SK-N-SH (cell line): ENCODE data around the gene ZNF512B. TPM values are rescaled to one million over a fixed set of nuclear protein-coding genes. Genes with fewer than 3 reads are reported as not detected.
A peak's percentile ranks its signal among the peaks of the same experiment; 100 is the strongest.

Experiments used
- CTCF ChIA-PET: fragments of 300-600, 350-600 bp; formaldehyde crosslinking; extraction: SDS; loops from one replicate; lab custom pipeline; 2021; lab: Yijun Ruan, JAX
- POLR2A ChIA-PET: fragments of 350-600 bp; sonication (Branson Sonifier 250); formaldehyde crosslinking; extraction: SDS; loops from one replicate; lab custom pipeline; 2020; ENCODE audit warnings: antibody characterized with exemption, inconsistent platforms; lab: Yijun Ruan, JAX
- DNase-seq: peaks from one replicate; pipeline ENCODE4 v3.0.0; 2012
- H2AFZ ChIP-seq: fragments of 200-600 bp; sonication (generic); 2 replicates; pipeline ENCODE4 v1.8.1; 2016; ENCODE audit warnings: antibody characterized with exemption, mild to moderate bottlenecking, low read depth
- H3F3A ChIP-seq: fragments of 200-600 bp; sonication (generic); replicated peaks from 2 replicates; pipeline ENCODE3; 2016; ENCODE audit warnings: antibody characterized with exemption, mild to moderate bottlenecking; ENCODE audit not compliant: insufficient read depth
- H3K27ac ChIP-seq, 2 experiments: fragments of 200-500 bp in 1 of 2; fragments of 200-600 bp in 1 of 2; sonication (Bioruptor generic) in 1 of 2; sonication (generic), shearing (Covaris generic) in 1 of 2; 2 replicates each; pipeline versions ENCODE4 v1.5.1 to v1.6.1; 2014 to 2016; ENCODE audit warnings: low read depth in 2 of 2, inconsistent platforms in 1 of 2, low read length in 1 of 2, mild to moderate bottlenecking in 1 of 2, mixed read lengths in 1 of 2
- H3K27me3 ChIP-seq: fragments of 200-600 bp; sonication (generic), shearing (Covaris generic); 2 replicates; pipeline ENCODE4 v1.6.1; 2016; ENCODE audit warnings: mixed run types; ENCODE audit not compliant: insufficient read depth
- H3K36me3 ChIP-seq, 2 experiments: fragments of 200-500 bp in 1 of 2; fragments of 200-600 bp in 1 of 2; sonication (Bioruptor generic) in 1 of 2; sonication (generic) in 1 of 2; replicated peaks in 1 of 2; 2 replicates each; pipeline versions ENCODE3 to v1.5.1; 2014 to 2016; ENCODE audit warnings: low read length in 1 of 2, mild to moderate bottlenecking in 1 of 2; ENCODE audit not compliant: insufficient read depth in 2 of 2, control insufficient read depth in 1 of 2
- H3K4me1 ChIP-seq, 2 experiments: fragments of 200-500 bp in 1 of 2; fragments of 200-600 bp in 1 of 2; sonication (Bioruptor generic) in 1 of 2; sonication (generic), shearing (Covaris generic) in 1 of 2; 2 replicates each; pipeline versions ENCODE4 v1.5.1 to v1.6.1; 2014 to 2016; ENCODE audit warnings: low read depth in 1 of 2, low read length in 1 of 2, mixed run types in 1 of 2; ENCODE audit not compliant: insufficient read depth in 2 of 2, control insufficient read depth in 1 of 2
- H3K4me2 ChIP-seq: fragments of 200-600 bp; sonication (generic), shearing (Covaris generic); 2 replicates; pipeline ENCODE4 v1.6.1; 2017; ENCODE audit warnings: mixed run types
- H3K4me3 ChIP-seq, 2 experiments: fragments of 200-500 bp in 1 of 2; fragments of 200-600 bp in 1 of 2; sonication (Bioruptor generic) in 1 of 2; sonication (generic), shearing (Covaris generic) in 1 of 2; 2 replicates each; pipeline versions ENCODE4 v1.5.1 to v1.8.1; 2014 to 2016; ENCODE audit warnings: low read depth in 2 of 2, inconsistent platforms in 1 of 2, low read length in 1 of 2, mild to moderate bottlenecking in 1 of 2, mixed read lengths in 1 of 2, moderate library complexity in 1 of 2
- H3K79me2 ChIP-seq: fragments of 200-600 bp; sonication (generic); 2 replicates; pipeline ENCODE4 v1.8.1; 2017; ENCODE audit warnings: mild to moderate bottlenecking; ENCODE audit not compliant: insufficient read depth
- H3K9ac ChIP-seq: fragments of 200-600 bp; sonication (generic); 2 replicates; pipeline ENCODE4 v1.6.1; 2017; ENCODE audit warnings: mixed run types
- H3K9me2 ChIP-seq: fragments of 200-600 bp; sonication (generic); 2 replicates; pipeline ENCODE4 v1.6.1; 2017; ENCODE audit warnings: mixed run types
- H3K9me3 ChIP-seq: fragments of 200-600 bp; sonication (generic); 2 replicates; pipeline ENCODE4 v1.6.1; 2017; ENCODE audit warnings: mixed run types, mild to moderate bottlenecking, moderate library complexity
- H4K20me1 ChIP-seq: fragments of 200-600 bp; sonication (generic); 2 replicates; pipeline ENCODE4 v1.6.1; 2017; ENCODE audit warnings: mild to moderate bottlenecking, mixed run types; ENCODE audit not compliant: insufficient read depth
- NFIC ChIP-seq: IDR thresholded peaks from 2 replicates; pipeline ENCODE4 v1.4.0; 2012; ENCODE audit warnings: borderline replicate concordance
- TAF1 ChIP-seq: IDR thresholded peaks from 2 replicates; pipeline ENCODE4 v1.6.1; 2012; ENCODE audit warnings: low read depth, mild to moderate bottlenecking, low read length, moderate library complexity, borderline replicate concordance
- TEAD4 ChIP-seq: IDR thresholded peaks from 2 replicates; pipeline ENCODE4 v1.4.0; 2012; ENCODE audit warnings: mild to moderate bottlenecking, borderline replicate concordance; ENCODE audit not compliant: insufficient read depth
- WGBS: methylation state at CpG from one replicate; pipeline ENCODE4 v1.1.6; 2017; ENCODE audit warnings: low lambda C conversion rate; 5-methylcytosine and 5-hydroxymethylcytosine counted together
- polyA plus RNA-seq, 3 experiments: library from polyadenylated mRNA; depleted of rRNA; stranded (reverse); fragments of >200 nt; gene quantifications; 2 replicates each; pipeline ENCODE4 v1.2.3, GENCODE V29; 2012
- TF ChIP-seq, protein P1 (sequence below): fragments of 200-600 bp; sonication (generic); IDR thresholded peaks from 2 replicates; pipeline ENCODE4 v1.6.1; 2017; ENCODE audit warnings: antibody characterized with exemption, mild to moderate bottlenecking, moderate library complexity
- TF ChIP-seq, protein P2 (sequence below): IDR thresholded peaks from 2 replicates; pipeline ENCODE4 v1.4.0; 2012; ENCODE audit warnings: low read depth, borderline replicate concordance

Gene ZNF512B
- polyA plus RNA-seq, 1 of the 3 experiments (the other 2 are of a cell fraction), result 11.8 TPM

DNA sequence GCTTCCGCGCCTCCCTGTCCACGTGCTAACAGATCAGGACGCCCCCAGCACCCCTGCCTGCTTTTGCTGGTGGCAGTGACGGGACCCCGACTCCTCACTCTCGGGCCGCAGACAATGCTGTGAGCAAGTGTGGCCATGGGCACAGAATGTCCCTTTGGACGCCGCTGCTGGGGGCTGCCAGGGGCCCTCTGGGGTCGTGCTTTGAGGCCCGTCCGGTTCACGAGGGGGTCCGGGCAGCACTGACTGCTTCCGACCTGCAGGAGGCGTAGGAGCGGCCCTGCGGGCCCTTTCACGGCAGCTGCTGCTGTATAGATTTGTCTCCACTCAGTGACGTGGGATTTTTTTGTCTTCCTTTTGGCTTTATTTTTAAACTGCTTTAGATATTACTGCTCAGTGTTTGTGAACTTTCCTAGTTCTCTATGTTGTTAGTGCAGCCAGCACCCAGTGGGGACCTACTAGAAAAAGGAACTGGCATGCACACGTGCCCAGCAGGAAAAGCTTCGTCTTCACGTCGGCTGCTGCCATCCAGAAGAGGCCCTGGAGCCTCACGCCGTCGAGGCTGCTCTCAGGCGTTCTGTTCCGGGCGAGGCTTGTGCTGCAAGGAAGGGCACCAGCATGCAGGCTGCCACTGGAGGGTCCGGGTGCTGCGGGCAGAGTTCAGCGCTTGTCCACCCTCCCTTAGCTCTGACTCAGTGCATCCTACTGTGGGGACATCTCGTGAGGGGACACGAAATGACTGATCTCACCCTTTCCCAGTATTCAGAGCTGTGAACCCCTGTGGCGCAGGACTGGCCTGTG, 35.3 kb downstream of the ZNF512B start:
- no peaks in the 10 kb centered on the region for H3F3A ChIP-seq
- H3K9ac ChIP-seq, result no peak overlapping the region
- H3K9me3 ChIP-seq, result no peaks in the 10 kb centered on the region
- no peak for TF ChIP-seq NFIC
- TF ChIP-seq TAF1, result no peak
- TF ChIP-seq, protein P1, sequence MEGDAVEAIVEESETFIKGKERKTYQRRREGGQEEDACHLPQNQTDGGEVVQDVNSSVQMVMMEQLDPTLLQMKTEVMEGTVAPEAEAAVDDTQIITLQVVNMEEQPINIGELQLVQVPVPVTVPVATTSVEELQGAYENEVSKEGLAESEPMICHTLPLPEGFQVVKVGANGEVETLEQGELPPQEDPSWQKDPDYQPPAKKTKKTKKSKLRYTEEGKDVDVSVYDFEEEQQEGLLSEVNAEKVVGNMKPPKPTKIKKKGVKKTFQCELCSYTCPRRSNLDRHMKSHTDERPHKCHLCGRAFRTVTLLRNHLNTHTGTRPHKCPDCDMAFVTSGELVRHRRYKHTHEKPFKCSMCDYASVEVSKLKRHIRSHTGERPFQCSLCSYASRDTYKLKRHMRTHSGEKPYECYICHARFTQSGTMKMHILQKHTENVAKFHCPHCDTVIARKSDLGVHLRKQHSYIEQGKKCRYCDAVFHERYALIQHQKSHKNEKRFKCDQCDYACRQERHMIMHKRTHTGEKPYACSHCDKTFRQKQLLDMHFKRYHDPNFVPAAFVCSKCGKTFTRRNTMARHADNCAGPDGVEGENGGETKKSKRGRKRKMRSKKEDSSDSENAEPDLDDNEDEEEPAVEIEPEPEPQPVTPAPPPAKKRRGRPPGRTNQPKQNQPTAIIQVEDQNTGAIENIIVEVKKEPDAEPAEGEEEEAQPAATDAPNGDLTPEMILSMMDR, result peak; percentile 37
- TF ChIP-seq, protein P2, sequence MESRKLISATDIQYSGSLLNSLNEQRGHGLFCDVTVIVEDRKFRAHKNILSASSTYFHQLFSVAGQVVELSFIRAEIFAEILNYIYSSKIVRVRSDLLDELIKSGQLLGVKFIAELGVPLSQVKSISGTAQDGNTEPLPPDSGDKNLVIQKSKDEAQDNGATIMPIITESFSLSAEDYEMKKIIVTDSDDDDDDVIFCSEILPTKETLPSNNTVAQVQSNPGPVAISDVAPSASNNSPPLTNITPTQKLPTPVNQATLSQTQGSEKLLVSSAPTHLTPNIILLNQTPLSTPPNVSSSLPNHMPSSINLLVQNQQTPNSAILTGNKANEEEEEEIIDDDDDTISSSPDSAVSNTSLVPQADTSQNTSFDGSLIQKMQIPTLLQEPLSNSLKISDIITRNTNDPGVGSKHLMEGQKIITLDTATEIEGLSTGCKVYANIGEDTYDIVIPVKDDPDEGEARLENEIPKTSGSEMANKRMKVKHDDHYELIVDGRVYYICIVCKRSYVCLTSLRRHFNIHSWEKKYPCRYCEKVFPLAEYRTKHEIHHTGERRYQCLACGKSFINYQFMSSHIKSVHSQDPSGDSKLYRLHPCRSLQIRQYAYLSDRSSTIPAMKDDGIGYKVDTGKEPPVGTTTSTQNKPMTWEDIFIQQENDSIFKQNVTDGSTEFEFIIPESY, result no peak
- peak; percentile 74 for DNase-seq
- H4K20me1 ChIP-seq, result peaks cover 20% of the 10 kb centered on the region; the same call in 1 of the 2 replicates
- ChIA-PET CTCF (interaction anchor here (1.1 to 1.8 kb wide), 3 partner anchors 11 to 104 kb away, joined by 3 to 6 read pairs (median 3); no protein-coding TSS in a partner anchor), POLR2A (no interaction called here)
- 94% methylated on average over 23 of the region's 37 CpGs for WGBS
- H3K4me1 ChIP-seq, result no peaks in the 10 kb centered on the region
- H3K79me2 ChIP-seq, result peaks cover 5% of the 10 kb centered on the region; the same call in 1 of the 2 replicates
- peaks cover 4 to 52% of the 10 kb centered on the region in 2 experiments for H3K36me3 ChIP-seq
- H3K4me3 ChIP-seq, result no peak overlapping the region
- no peak overlapping the region for H3K4me2 ChIP-seq
- H2AFZ ChIP-seq, result no peak overlapping the region
- no peak overlapping the region for H3K27ac ChIP-seq
- H3K27me3 ChIP-seq, result no peaks in the 10 kb centered on the region
- no peaks in the 10 kb centered on the region for H3K9me2 ChIP-seq

DNA sequence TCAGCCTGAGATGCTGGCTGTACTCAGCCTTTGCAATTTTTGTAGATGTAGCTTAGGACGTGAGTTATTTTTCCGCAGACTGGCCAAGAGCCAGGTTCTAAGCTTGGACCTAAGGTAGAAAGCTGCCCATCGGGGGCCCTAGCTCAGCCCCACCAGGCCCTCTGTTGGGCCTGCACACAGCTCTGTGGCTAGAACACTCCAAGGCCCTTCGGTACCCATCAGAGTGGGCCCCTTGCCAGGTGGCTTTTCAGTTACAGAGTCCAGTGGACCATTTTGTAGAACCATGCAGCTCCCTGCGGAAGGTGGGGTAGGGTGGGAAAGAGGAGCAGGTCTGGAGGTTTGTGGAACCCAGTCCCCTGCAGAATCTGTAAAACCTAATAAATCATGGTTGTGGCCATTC, 36.1 kb downstream of the ZNF512B start:
- POLR2A ChIA-PET, result interaction anchor here (0.7 kb wide), 1 partner anchor 28 kb away, joined by 3 read pairs; no protein-coding TSS in a partner anchor
- Histone ChIP-seq H3K9ac (no peak overlapping the region), H3K4me2 (no peak overlapping the region), H2AFZ (no peak overlapping the region), H4K20me1 (peaks cover 17% of the 10 kb centered on the region; the same call in 1 of the 2 replicates), H3K4me3 (no peak overlapping the region), H3K79me2 (peaks cover 5% of the 10 kb centered on the region; the same call in 1 of the 2 replicates), H3K27ac (no peak overlapping the region), H3K9me2 (no peaks in the 10 kb centered on the region), H3K4me1 (no peaks in the 10 kb centered on the region), H3K36me3 (peaks cover 6 to 53% of the 10 kb centered on the region in 2 experiments), H3F3A (no peaks in the 10 kb centered on the region), H3K9me3 (no peaks in the 10 kb centered on the region), H3K27me3 (no peaks in the 10 kb centered on the region)
- TF ChIP-seq TEAD4, result no peak
- WGBS, result 89% methylated on average over 3 of the region's 5 CpGs
- DNase-seq, result no peak
- CTCF ChIA-PET, result interaction anchor here (1.0 to 1.5 kb wide), 2 partner anchors 10 to 40 kb away, joined by 3 to 6 read pairs; no protein-coding TSS in a partner anchor
